WTC11 (cell line): Measurements from ENCODE around the gene ZNF609.

ENCODE experiments used
- CREM ChIP-seq: sonication (generic); formaldehyde crosslinking; IDR thresholded peaks from 2 replicates; pipeline ENCODE4 v1.8.1; 2022; ENCODE audit warnings: mild to moderate bottlenecking, missing genetic modification reagents, moderate library complexity
- CTCF ChIP-seq: fragments of 200-600 bp; IDR thresholded peaks from 2 replicates; pipeline ENCODE4 v1.8.0; 2022; ENCODE audit warnings: antibody characterized with exemption
- E2F1 ChIP-seq: sonication (generic); formaldehyde crosslinking; IDR thresholded peaks from 2 replicates; pipeline ENCODE4 v1.8.0; 2022; ENCODE audit warnings: mild to moderate bottlenecking, missing genetic modification reagents
- EMX1 ChIP-seq: fragments of 250-450 bp; sonication (Bioruptor Pico); IDR thresholded peaks from 2 replicates; pipeline ENCODE4 v1.8.0; 2021; ENCODE audit warnings: mild to moderate bottlenecking
- NFYB ChIP-seq: sonication (generic); formaldehyde crosslinking; conservative IDR thresholded peaks from 2 replicates; pipeline ENCODE4 v1.8.0; 2022; ENCODE audit warnings: low read depth, missing genetic modification reagents
- NR2C2 ChIP-seq: sonication (generic); formaldehyde crosslinking; IDR thresholded peaks from 2 replicates; pipeline ENCODE4 v1.8.0; 2022; ENCODE audit warnings: mild to moderate bottlenecking, missing genetic modification reagents
- ZNF396 ChIP-seq: fragments of 250-450 bp; sonication (Bioruptor Pico); IDR thresholded peaks from 2 replicates; pipeline ENCODE4 v1.8.0; 2021; ENCODE audit warnings: mild to moderate bottlenecking, moderate library complexity, borderline replicate concordance

- no peak for TF ChIP-seq CTCF
- no peak for TF ChIP-seq E2F1
- TF ChIP-seq NFYB (CRISPR knock-in tag) = no peak
- no peak for TF ChIP-seq NR2C2
- no peak for TF ChIP-seq ZNF396
- no peak for TF ChIP-seq EMX1 (CRISPR knock-in tag)
- no peak for TF ChIP-seq CREM (CRISPR knock-in tag)
Measured at GRCh38 chr15:64586984-64587383, 126.6 kb downstream of the ZNF609 start.
